B cell (primary cell): ENCODE data around the gene TNFAIP2. TPM values are rescaled to one million over a fixed set of nuclear protein-coding genes. Genes with fewer than 3 reads are reported as not detected.

ENCODE experiments used
- ATAC-seq: fragments of 200-7000 bp; cut with Tn5 transposase; one replicate; pipeline ENCODE4 v1.10.0; 2021; ENCODE audit warnings: low read depth, mild to moderate bottlenecking, moderate number of reproducible peaks, moderate library complexity
- CTCF ChIA-PET: fragments of 350-600 bp; sonication (Branson Sonifier 250); formaldehyde crosslinking; loops from one replicate; lab custom pipeline; 2021; ENCODE audit warnings: antibody characterized with exemption, inconsistent platforms; lab: Charles Lee
- POLR2A ChIA-PET: fragments of 350-600 bp; sonication (Branson Sonifier 250); formaldehyde crosslinking; loops from one replicate; lab custom pipeline; 2021; ENCODE audit warnings: antibody characterized with exemption; lab: Charles Lee
- DNase-seq: peaks from one replicate; pipeline ENCODE4 v3.0.0; 2013
- H2AFZ ChIP-seq: 2 replicates; pipeline ENCODE4 v1.6.1; 2012; ENCODE audit warnings: mild to moderate bottlenecking, low read depth, low read length; ENCODE audit not compliant: insufficient read depth, poor library complexity, severe bottlenecking
- H3K27ac ChIP-seq, 2 donors: 1 replicate in 1 of 2; 2 replicates in 1 of 2; pipeline ENCODE4 v1.5.1; 2012 to 2013; ENCODE audit warnings: low read length in 2 of 2, mild to moderate bottlenecking in 2 of 2, moderate library complexity in 1 of 2
- H3K27me3 ChIP-seq, 4 experiments: fragments of 200-600 bp in 1 of 4; sonication (generic) in 1 of 4; replicated peaks in 1 of 4; 1 replicate in 2 of 4; 2 replicates in 2 of 4; pipeline versions ENCODE4 v1.6.1 to v1.7.0; 2013 to 2016; ENCODE audit warnings: low read length in 3 of 4, mild to moderate bottlenecking in 2 of 4, mixed read lengths in 1 of 4, moderate library complexity in 1 of 4; ENCODE audit not compliant: insufficient read depth in 4 of 4, control insufficient read depth in 3 of 4; ENCODE audit errors: control extremely low read depth in 1 of 4
- H3K36me3 ChIP-seq, 2 experiments: replicated peaks in 1 of 2; 1 replicate in 1 of 2; 2 replicates in 1 of 2; pipeline versions ENCODE4 v1.6.1 to v1.7.1; 2013; ENCODE audit warnings: low read length in 1 of 2; ENCODE audit not compliant: insufficient read depth in 2 of 2, control insufficient read depth in 1 of 2; ENCODE audit errors: control extremely low read depth in 1 of 2, extremely low read depth in 1 of 2
- H3K4me1 ChIP-seq, 2 donors: fragments of 200-600 bp in 1 of 2; sonication (generic) in 1 of 2; 1 replicate in 1 of 2; 2 replicates in 1 of 2; pipeline versions ENCODE4 v1.5.1 to v1.6.1; 2013 to 2017; ENCODE audit warnings: low read length in 2 of 2; ENCODE audit not compliant: control insufficient read depth in 2 of 2, insufficient read depth in 2 of 2
- H3K4me2 ChIP-seq: replicated peaks from 2 replicates; pipeline ENCODE3; 2012; ENCODE audit warnings: mild to moderate bottlenecking, low read depth, low read length; ENCODE audit not compliant: poor library complexity, severe bottlenecking
- H3K4me3 ChIP-seq, 5 experiments: fragments of 200-600 bp in 1 of 5; sonication (generic) in 1 of 5; 1 replicate in 3 of 5; 2 replicates in 2 of 5; pipeline versions ENCODE4 v1.5.1 to v1.7.0; 2011 to 2016; ENCODE audit warnings: low read length in 4 of 5, mild to moderate bottlenecking in 4 of 5, low read depth in 2 of 5, control low read depth in 1 of 5, moderate library complexity in 1 of 5; ENCODE audit not compliant: insufficient read depth in 1 of 5; ENCODE audit errors: control extremely low read depth in 1 of 5, extremely low read depth in 1 of 5
- H3K79me2 ChIP-seq: fragments of 200-600 bp; sonication (generic); one replicate; pipeline ENCODE4 v1.6.0; 2016; ENCODE audit warnings: low read length; ENCODE audit not compliant: control insufficient read depth, insufficient read depth
- H3K9ac ChIP-seq: fragments of 200-600 bp; sonication (generic); 2 replicates; pipeline ENCODE4 v1.6.1; 2017; ENCODE audit warnings: mild to moderate bottlenecking, low read length, moderate library complexity
- H3K9me3 ChIP-seq, 3 donors: one replicate each; pipeline versions ENCODE4 v1.6.1 to v1.7.1; 2013; ENCODE audit warnings: low read length in 2 of 3; ENCODE audit not compliant: control insufficient read depth in 2 of 3, insufficient read depth in 1 of 3; ENCODE audit errors: control extremely low read depth in 1 of 3
- H4K20me1 ChIP-seq: 2 replicates; pipeline ENCODE4 v1.6.0; 2012; ENCODE audit warnings: mild to moderate bottlenecking, low read length; ENCODE audit not compliant: insufficient read depth, control insufficient read depth, poor library complexity, severe bottlenecking
- H3K27ac Mint-ChIP-seq: one replicate; pipeline ENCODE4 v1.8.0; 2021; ENCODE audit warnings: mixed read lengths
- H3K27me3 Mint-ChIP-seq: one replicate; pipeline ENCODE4 v1.8.0; 2021; ENCODE audit warnings: mixed read lengths
- H3K4me1 Mint-ChIP-seq: one replicate; pipeline ENCODE4 v1.8.0; 2021; ENCODE audit warnings: mixed read lengths
- H3K4me3 Mint-ChIP-seq: one replicate; pipeline ENCODE4 v1.8.0; 2021; ENCODE audit warnings: mixed read lengths
- H3K9me3 Mint-ChIP-seq: one replicate; pipeline ENCODE4 v1.8.0; 2022; ENCODE audit warnings: mixed read lengths; ENCODE audit not compliant: insufficient read depth
- EZH2 ChIP-seq: IDR thresholded peaks from 2 replicates; pipeline ENCODE4 v1.6.1; 2012; ENCODE audit warnings: borderline replicate concordance, low read depth, mild to moderate bottlenecking, moderate library complexity, low read length; ENCODE audit not compliant: insufficient read depth, poor library complexity, severe bottlenecking
- WGBS: methylation state at CpG from one replicate; pipeline ENCODE4 v1.1.5; 2013; ENCODE audit warnings: missing lambda C conversion rate; ENCODE audit not compliant: insufficient coverage; 5-methylcytosine and 5-hydroxymethylcytosine counted together
- intact Hi-C: fragments of 100-400 bp; cut with micrococcal nuclease; formaldehyde crosslinking; loops from one replicate; pipeline ENCODE4 v1.10.0; 2022
- polyA plus RNA-seq: library from polyadenylated mRNA; depleted of rRNA; stranded (reverse); fragments of >200 nt; gene quantifications from 2 replicates; pipeline ENCODE4 v1.2.3, GENCODE V29; 2012
- total RNA-seq, 2 donors: library from RNA; stranded (reverse); fragments of 120-200 nt in 1 of 2; gene quantifications; 1 replicate in 1 of 2; 2 replicates in 1 of 2; pipeline versions ENCODE4 v1.2.3 to v1.2.4, GENCODE V29; 2013 to 2022
- TF ChIP-seq, protein P1 (sequence below): fragments of 200-600 bp; IDR thresholded peaks from one replicate; pipeline ENCODE4 v1.8.0; 2022; ENCODE audit warnings: antibody characterized with exemption, mild to moderate bottlenecking

The TNFAIP2 gene
- total and polyA plus RNA-seq, 2 donors (not counting 1 experiment from before 2014, with no cell fraction given), result 1.5 to 9.0 TPM

DNA sequence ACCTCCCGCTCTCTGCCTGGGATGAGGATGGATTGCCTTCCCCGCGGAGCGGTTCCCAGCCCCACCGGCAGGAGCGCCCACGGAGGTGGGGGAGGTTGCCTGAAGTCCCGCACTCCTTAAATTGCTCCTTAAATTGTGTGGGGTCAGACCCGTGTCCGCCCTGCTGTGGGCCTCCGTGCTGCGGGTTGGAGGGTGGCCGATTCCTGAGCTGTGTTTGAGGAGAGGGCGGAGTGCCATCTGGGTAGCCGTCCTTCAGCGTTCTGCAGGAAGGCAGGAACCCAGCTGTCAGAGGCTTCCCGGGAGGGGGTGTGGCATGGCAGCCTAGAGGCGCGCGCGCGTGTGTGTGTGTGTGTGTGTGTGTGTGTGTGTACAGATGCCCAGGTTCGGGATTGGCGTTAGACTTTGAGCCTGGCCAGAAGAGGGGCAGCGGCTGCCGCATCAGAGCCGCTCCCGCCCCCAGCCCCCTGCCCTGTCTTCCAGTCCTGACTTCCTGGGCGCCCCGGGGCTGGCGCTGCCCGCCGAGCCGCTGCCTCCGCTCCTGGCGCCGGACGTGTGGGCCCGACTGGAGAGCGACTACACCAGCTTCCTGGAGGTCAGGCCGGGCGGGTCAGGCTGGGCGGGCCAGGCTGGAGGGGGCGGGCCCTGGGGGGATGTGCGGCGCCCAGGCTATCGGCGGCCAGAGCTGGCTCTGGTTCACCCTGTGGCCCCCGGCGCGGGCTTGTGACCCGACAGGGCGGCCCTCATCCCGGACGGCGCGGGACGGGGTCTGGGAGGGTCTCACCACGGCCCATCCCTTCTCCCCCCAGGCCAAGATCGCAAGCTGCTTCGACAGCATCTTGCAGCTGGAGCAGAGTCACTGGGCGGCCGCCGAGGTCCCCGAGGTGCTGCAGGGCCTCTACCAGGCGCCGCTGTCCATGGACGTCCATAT is 19.5 kb upstream of the TNFAIP2 start:
- intact Hi-C loops, result loop anchor here (2.0 kb wide), 1 partner anchor 37 kb away; no protein-coding TSS in a partner anchor
- H3K9me3 Mint-ChIP-seq, result no peaks in the 10 kb centered on the region
- peak overlapping the region; percentile 51 for H2AFZ ChIP-seq
- peaks cover 20% of the 10 kb centered on the region for H3K27me3 Mint-ChIP-seq
- H3K27ac ChIP-seq, result no peak overlapping the region
- H3K36me3 ChIP-seq, result no peaks in the 10 kb centered on the region
- peaks cover 0 to 13% (median 0%) of the 10 kb centered on the region in 3 donors for H3K9me3 ChIP-seq
- WGBS, result 12% methylated on average over 65 of the region's 68 CpGs
- CTCF ChIA-PET, result interaction anchor here (0.6 to 5.4 kb wide), 13 partner anchors 8 to 707 kb away, joined by 3 to 70 read pairs (median 11); partner anchors contain the start of gene EXOC3L4
- H3K9ac ChIP-seq, result no peak overlapping the region
- peaks cover 0 to 47% (median 17%) of the 10 kb centered on the region in 4 experiments for H3K27me3 ChIP-seq
- POLR2A ChIA-PET, result no interaction called here
- no peak overlapping the region for H3K4me3 ChIP-seq
- H4K20me1 ChIP-seq, result no peaks in the 10 kb centered on the region
- DNase-seq (peak; percentile 53), ATAC-seq (no peak)
- no peak overlapping the region for H3K27ac Mint-ChIP-seq
- H3K79me2 ChIP-seq, result no peaks in the 10 kb centered on the region
- peak; percentile 78 for TF ChIP-seq EZH2
- TF ChIP-seq, protein P1, sequence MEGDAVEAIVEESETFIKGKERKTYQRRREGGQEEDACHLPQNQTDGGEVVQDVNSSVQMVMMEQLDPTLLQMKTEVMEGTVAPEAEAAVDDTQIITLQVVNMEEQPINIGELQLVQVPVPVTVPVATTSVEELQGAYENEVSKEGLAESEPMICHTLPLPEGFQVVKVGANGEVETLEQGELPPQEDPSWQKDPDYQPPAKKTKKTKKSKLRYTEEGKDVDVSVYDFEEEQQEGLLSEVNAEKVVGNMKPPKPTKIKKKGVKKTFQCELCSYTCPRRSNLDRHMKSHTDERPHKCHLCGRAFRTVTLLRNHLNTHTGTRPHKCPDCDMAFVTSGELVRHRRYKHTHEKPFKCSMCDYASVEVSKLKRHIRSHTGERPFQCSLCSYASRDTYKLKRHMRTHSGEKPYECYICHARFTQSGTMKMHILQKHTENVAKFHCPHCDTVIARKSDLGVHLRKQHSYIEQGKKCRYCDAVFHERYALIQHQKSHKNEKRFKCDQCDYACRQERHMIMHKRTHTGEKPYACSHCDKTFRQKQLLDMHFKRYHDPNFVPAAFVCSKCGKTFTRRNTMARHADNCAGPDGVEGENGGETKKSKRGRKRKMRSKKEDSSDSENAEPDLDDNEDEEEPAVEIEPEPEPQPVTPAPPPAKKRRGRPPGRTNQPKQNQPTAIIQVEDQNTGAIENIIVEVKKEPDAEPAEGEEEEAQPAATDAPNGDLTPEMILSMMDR, result no peak
- peak overlapping the region; percentile 68 for H3K4me3 Mint-ChIP-seq
- peaks cover 43 to 47% of the 10 kb centered on the region in 2 donors for H3K4me1 ChIP-seq
- peak overlapping the region; percentile 67 for H3K4me2 ChIP-seq
- peaks cover 30% of the 10 kb centered on the region for H3K4me1 Mint-ChIP-seq

DNA sequence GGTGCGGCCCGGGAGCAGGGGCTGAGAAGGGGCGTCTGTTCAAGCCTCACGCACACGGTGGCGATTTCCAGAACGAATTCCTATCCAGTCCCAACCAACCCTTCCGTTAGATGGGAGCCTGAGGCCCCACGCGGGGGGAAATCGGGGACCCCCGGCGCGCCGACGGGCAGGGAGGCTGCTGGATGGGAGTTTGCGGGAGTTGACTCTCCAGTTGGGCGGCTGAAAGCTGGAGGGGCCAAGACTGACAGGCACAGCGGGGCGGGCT is 18.9 kb upstream of the TNFAIP2 start:
- Mint-ChIP-seq H3K9me3 (no peaks in the 10 kb centered on the region), H3K27me3 (peaks cover 20% of the 10 kb centered on the region), H3K27ac (no peak overlapping the region), H3K4me1 (peaks cover 30% of the 10 kb centered on the region), H3K4me3 (no peak overlapping the region)
- POLR2A ChIA-PET, result interaction anchor here (0.6 kb wide), 1 partner anchor 588 kb away, joined by 7 read pairs; no protein-coding TSS in a partner anchor
- WGBS, result 28% methylated on average over 16 of the region's 20 CpGs
- H3K9ac ChIP-seq, result no peak overlapping the region
- H3K4me3 ChIP-seq, result no peak overlapping the region
- TF ChIP-seq, protein P1, result no peak
- no peak for TF ChIP-seq EZH2
- H2AFZ ChIP-seq, result peak overlapping the region; percentile 51
- H4K20me1 ChIP-seq, result no peaks in the 10 kb centered on the region
- H3K27ac ChIP-seq, result no peak overlapping the region
- intact Hi-C loops, result loop anchor here (2.0 kb wide), 1 partner anchor 36 kb away; no protein-coding TSS in a partner anchor
- peak overlapping the region; percentile 67 for H3K4me2 ChIP-seq
- peak; percentile 46 for DNase-seq
- H3K27me3 ChIP-seq, result peaks cover 0 to 47% (median 17%) of the 10 kb centered on the region in 4 experiments
- no peaks in the 10 kb centered on the region for H3K79me2 ChIP-seq
- no peaks in the 10 kb centered on the region for H3K36me3 ChIP-seq
- ATAC-seq, result no peak
- peaks cover 0 to 13% (median 0%) of the 10 kb centered on the region in 3 donors for H3K9me3 ChIP-seq
- CTCF ChIA-PET, result interaction anchor here (0.6 to 5.4 kb wide), 41 partner anchors 9 to 1970 kb away, joined by 3 to 70 read pairs (median 4); partner anchors contain the start of genes EXOC3L4 and TNFAIP2
- H3K4me1 ChIP-seq, result peaks cover 43 to 47% of the 10 kb centered on the region in 2 donors
